ENCODE measurements around the gene BCL11B. TPM values are rescaled to one million over a fixed set of nuclear protein-coding genes. Genes with fewer than 3 reads are reported as not detected.

BCL11B gene
- total and polyA plus RNA-seq, 2 of the 8 experiments (the other 6 are each of a cell fraction or from before 2014, with no cell fraction given) = 0.63 to 5.9 TPM

- DNase-seq (ENCODE audit: low read depth in 1 of 2, low spot score in 2 of 2) (no peak), FAIRE-seq (no peak)
- Histone ChIP-seq H3K4me1 (replicated peaks in 1 of 4; ENCODE audit: control insufficient read depth in 3 of 4, insufficient read depth in 4 of 4, low read length in 3 of 4) (no peaks in the 10 kb centered on the region; a peak in 3 of 7 replicates), H4K5ac (ENCODE audit: insufficient read length, low read depth, low read length) (no peak overlapping the region), H3K9ac (replicated peaks in 1 of 4; ENCODE audit: extremely low read depth in 1 of 4, low read depth in 3 of 4, low read length in 3 of 4) (no peak overlapping the region), H3K79me2 (ENCODE audit: control insufficient read depth in 1 of 2, insufficient read depth in 2 of 2, low read length in 2 of 2) (no peaks in the 10 kb centered on the region), H3K27ac (ENCODE audit: low read depth, low read length) (no peak overlapping the region), H3K56ac (replicated peaks; ENCODE audit: insufficient read length, low read depth, low read length) (no peak overlapping the region), H4K8ac (ENCODE audit: extremely low read depth, insufficient read depth, low read length) (no peak overlapping the region), H3K36me3 (ENCODE audit: control insufficient read depth in 2 of 4, insufficient read depth in 4 of 4, low read length in 3 of 4) (no peaks in the 10 kb centered on the region), H2AK5ac (ENCODE audit: low read depth, low read length) (no peak overlapping the region), H3K18ac (ENCODE audit: extremely low read depth, low read length) (no peak overlapping the region), H3K79me1 (ENCODE audit: low read depth, low read length) (no peaks in the 10 kb centered on the region), H3K14ac (ENCODE audit: insufficient read length) (no peak overlapping the region), H2AFZ (ENCODE audit: low read length) (no peak overlapping the region), H3K4me2 (ENCODE audit: insufficient read depth in 1 of 2, low read depth in 2 of 2, low read length in 2 of 2) (no peak overlapping the region), H4K91ac (replicated peaks; ENCODE audit: insufficient read length, low read length) (no peak overlapping the region), H2BK120ac (replicated peaks; ENCODE audit: low read depth, low read length) (no peak overlapping the region), H3K9me3 (ENCODE audit: insufficient read depth in 2 of 2, low read depth in 1 of 2, low read length in 1 of 2) (no peaks in the 10 kb centered on the region), H2BK20ac (ENCODE audit: low read length) (no peak overlapping the region), H4K20me1 (replicated peaks in 1 of 2; ENCODE audit: control insufficient read depth in 1 of 2, insufficient read depth in 2 of 2, low read length in 2 of 2) (no peaks in the 10 kb centered on the region), H2BK15ac (ENCODE audit: low read length) (no peak overlapping the region), H2BK5ac (ENCODE audit: low read depth, low read length) (no peak overlapping the region), H3K4me3 (ENCODE audit: extremely low read depth in 1 of 4, insufficient read depth in 2 of 4, low read depth in 3 of 4, low read length in 4 of 4) (no peak overlapping the region), H3K4ac (replicated peaks; ENCODE audit: insufficient read length, low read depth, low read length) (no peak overlapping the region), H2BK12ac (ENCODE audit: low read depth, low read length) (no peak overlapping the region), H3K23ac (ENCODE audit: insufficient read length) (no peak overlapping the region), H3K23me2 (ENCODE audit: low read depth, low read length) (no peaks in the 10 kb centered on the region), H3K27me3 (replicated peaks in 1 of 4; ENCODE audit: control insufficient read depth in 3 of 4, extremely low read depth in 1 of 4, insufficient read depth in 3 of 4, low read length in 3 of 4) (no peaks in the 10 kb centered on the region)
- TF ChIP-seq SP4 (IDR thresholded peaks at IDR 0.05; ENCODE audit: low read length) = no peak
- no peak for TF ChIP-seq CREB1 (IDR thresholded peaks at IDR 0.05)
- TF ChIP-seq RFX5 (IDR thresholded peaks at IDR 0.05; ENCODE audit: borderline replicate concordance, low read depth, low read length) = no peak
- no peak for TF ChIP-seq EZH2 (IDR thresholded peaks at IDR 0.05; ENCODE audit: low read depth, low read length, severe bottlenecking)
- no peak for TF ChIP-seq GTF2F1 (IDR thresholded peaks at IDR 0.05; ENCODE audit: borderline replicate concordance, low read depth, low read length)
- no peak for TF ChIP-seq JUN (IDR thresholded peaks at IDR 0.05; ENCODE audit: low read depth, low read length)
- no peak for TF ChIP-seq ZNF274 (IDR thresholded peaks at IDR 0.05; ENCODE audit: borderline replicate concordance, extremely low read depth, low read length)
- TF ChIP-seq SRF (IDR thresholded peaks at IDR 0.05; ENCODE audit: low read depth, low read length) = no peak
- TF ChIP-seq PHF8 (conservative IDR thresholded peaks at IDR 0.05; ENCODE audit: low read depth, low read length) = no peak
- no peak for TF ChIP-seq CHD1 (IDR thresholded peaks at IDR 0.05; ENCODE audit: low read depth, low read length)
- POLR2A ChIA-PET (ENCODE audit: partially characterized antibody) = interaction anchor here (1.2 kb wide), 1 partner anchor 49 kb away, joined by 3 read pairs; no protein-coding TSS in a partner anchor
- CTCF ChIA-PET (ENCODE audit: partially characterized antibody) = interaction anchor here (1.1 to 1.2 kb wide), 3 partner anchors 9 to 916 kb away, joined by 3 to 4 read pairs (median 3); no protein-coding TSS in a partner anchor
- whole genome bisulfite sequencing, 2 experiments (ENCODE audit: extremely low coverage in 1 of 2, insufficient coverage in 1 of 2, insufficient read length in 1 of 2, insufficient replicate concordance in 2 of 2, low coverage in 1 of 2, low lambda C conversion rate in 2 of 2, missing lambda C conversion rate in 1 of 2) = 97% methylated on average over 9 of the region's 10 CpGs; no CpG with 5 or more reads in 1 of the 2 experiments
Measured at GRCh38 chr14:99125113-99125512, 146.9 kb downstream of the BCL11B start.

Measured in H1 (cell line).